Measurements from ENCODE around the gene SSBP4.

SSBP4 gene

DNA sequence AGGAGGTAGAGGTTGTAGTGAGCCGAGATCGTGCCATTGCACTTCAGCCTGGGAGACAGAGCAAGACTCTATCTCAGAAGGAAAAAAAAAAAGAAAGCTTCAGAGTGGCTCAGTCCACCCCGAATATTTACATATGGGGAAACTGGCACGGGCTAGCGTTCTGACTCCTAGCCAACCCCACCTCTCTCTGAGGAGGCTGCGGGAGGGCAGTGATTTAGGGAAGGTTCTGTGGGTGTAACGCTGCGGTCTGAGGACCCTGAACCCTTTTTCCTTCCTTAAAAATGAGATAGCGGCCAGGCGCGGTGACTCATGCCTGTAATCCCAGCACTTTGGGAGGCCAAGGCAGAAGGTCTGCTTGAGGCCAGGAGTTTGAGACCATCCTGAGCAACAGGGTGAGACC, 26.8 kb upstream of the SSBP4 start:
- TF ChIP-seq, protein P1, sequence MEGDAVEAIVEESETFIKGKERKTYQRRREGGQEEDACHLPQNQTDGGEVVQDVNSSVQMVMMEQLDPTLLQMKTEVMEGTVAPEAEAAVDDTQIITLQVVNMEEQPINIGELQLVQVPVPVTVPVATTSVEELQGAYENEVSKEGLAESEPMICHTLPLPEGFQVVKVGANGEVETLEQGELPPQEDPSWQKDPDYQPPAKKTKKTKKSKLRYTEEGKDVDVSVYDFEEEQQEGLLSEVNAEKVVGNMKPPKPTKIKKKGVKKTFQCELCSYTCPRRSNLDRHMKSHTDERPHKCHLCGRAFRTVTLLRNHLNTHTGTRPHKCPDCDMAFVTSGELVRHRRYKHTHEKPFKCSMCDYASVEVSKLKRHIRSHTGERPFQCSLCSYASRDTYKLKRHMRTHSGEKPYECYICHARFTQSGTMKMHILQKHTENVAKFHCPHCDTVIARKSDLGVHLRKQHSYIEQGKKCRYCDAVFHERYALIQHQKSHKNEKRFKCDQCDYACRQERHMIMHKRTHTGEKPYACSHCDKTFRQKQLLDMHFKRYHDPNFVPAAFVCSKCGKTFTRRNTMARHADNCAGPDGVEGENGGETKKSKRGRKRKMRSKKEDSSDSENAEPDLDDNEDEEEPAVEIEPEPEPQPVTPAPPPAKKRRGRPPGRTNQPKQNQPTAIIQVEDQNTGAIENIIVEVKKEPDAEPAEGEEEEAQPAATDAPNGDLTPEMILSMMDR (IDR thresholded peaks at IDR 0.05; ENCODE audit: borderline replicate concordance, extremely low read depth, low read length, poor library complexity, severe bottlenecking): no peak
- no peak for TF ChIP-seq EZH2 (IDR thresholded peaks at IDR 0.05; ENCODE audit: borderline replicate concordance, low read depth, low read length, severe bottlenecking)
- no peak overlapping the region for H3K4me3 ChIP-seq (ENCODE audit: low read depth in 1 of 2, low read length in 2 of 2)
- no peak overlapping the region for H3K9ac ChIP-seq (ENCODE audit: low read depth, low read length)
- no peak overlapping the region for H3K27ac ChIP-seq (ENCODE audit: low read length)
- H3K9me3 ChIP-seq (ENCODE audit: insufficient read depth, low read length, severe bottlenecking): no peaks in the 10 kb centered on the region
- DNase-seq (no peak), ATAC-seq (ENCODE audit: insufficient read depth, low read depth) (no peak)
- peaks cover 11% of the 10 kb centered on the region for H3K27me3 ChIP-seq (ENCODE audit: insufficient read depth, low read length, poor library complexity)
- H3K79me2 ChIP-seq (ENCODE audit: insufficient read depth, low read length): no peaks in the 10 kb centered on the region
- no peak overlapping the region for H2AFZ ChIP-seq (ENCODE audit: low read depth, low read length)
- H4K20me1 ChIP-seq (ENCODE audit: insufficient read depth, low read length): no peaks in the 10 kb centered on the region
- no peaks in the 10 kb centered on the region for H3K36me3 ChIP-seq (ENCODE audit: insufficient read depth, low read length)
- H3K4me1 ChIP-seq (ENCODE audit: insufficient read depth, low read length): peaks cover 15% of the 10 kb centered on the region
- no peak overlapping the region for H3K4me2 ChIP-seq (ENCODE audit: insufficient read depth, low read length)

DNA sequence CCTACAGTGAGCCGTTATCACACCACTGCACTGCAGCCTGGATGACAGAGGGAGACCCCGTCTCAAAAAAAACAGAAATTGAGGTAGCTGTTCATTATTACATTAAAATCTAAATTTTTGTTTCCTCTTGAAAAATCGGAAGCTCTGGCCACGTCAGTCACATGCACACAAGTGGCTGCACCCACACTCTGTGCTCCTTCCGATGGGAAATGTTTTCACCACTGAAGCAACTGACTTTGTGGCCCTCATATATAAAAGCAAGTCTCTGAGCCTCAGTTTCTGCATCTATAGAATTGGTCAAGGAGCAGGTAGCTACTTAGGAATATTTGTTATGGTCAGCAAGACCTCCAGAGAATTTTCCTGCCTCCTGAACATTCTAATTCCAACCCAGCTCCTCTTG, 26.3 kb upstream of the SSBP4 start:
- H2AFZ ChIP-seq (ENCODE audit: low read depth, low read length): no peak overlapping the region

DNA sequence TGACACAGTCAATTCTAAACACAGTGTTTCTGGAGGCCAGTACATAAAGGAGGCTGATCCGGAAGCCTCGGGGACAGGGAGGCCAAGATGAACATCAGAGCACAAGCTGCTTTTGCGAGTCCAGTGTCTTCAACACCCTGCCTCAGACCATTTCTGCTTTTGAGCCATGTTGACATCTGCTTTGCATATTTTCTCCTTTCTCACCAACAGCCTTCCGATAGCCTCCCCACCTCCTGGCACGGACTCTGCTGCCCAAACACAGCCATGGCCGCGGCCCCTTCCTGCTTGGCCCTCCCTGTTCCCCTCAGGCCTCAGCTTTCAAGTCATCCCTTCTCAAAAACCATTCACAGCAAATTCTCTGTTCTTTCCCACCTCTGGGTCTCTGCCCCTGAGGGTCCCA, 25.4 kb upstream of the SSBP4 start:
- no peaks in the 10 kb centered on the region for H4K20me1 ChIP-seq (ENCODE audit: insufficient read depth, low read length)
- H2AFZ ChIP-seq (ENCODE audit: low read depth, low read length): no peak overlapping the region
- ATAC-seq (ENCODE audit: insufficient read depth, low read depth): no peak
- no peak for DNase-seq
- H3K27ac ChIP-seq (ENCODE audit: low read length): no peak overlapping the region
- no peak overlapping the region for H3K9ac ChIP-seq (ENCODE audit: low read depth, low read length)
- no peaks in the 10 kb centered on the region for H3K79me2 ChIP-seq (ENCODE audit: insufficient read depth, low read length)
- no peak overlapping the region for H3K4me2 ChIP-seq (ENCODE audit: insufficient read depth, low read length)
- H3K27me3 ChIP-seq (ENCODE audit: insufficient read depth, low read length, poor library complexity): peaks cover 2% of the 10 kb centered on the region
- no peak overlapping the region for H3K4me3 ChIP-seq (ENCODE audit: low read depth in 1 of 2, low read length in 2 of 2)
- no peaks in the 10 kb centered on the region for H3K9me3 ChIP-seq (ENCODE audit: insufficient read depth, low read length, severe bottlenecking)
- H3K36me3 ChIP-seq (ENCODE audit: insufficient read depth, low read length): no peaks in the 10 kb centered on the region
- peaks cover 5% of the 10 kb centered on the region for H3K4me1 ChIP-seq (ENCODE audit: insufficient read depth, low read length)
- TF ChIP-seq, protein P1 (IDR thresholded peaks at IDR 0.05; ENCODE audit: borderline replicate concordance, extremely low read depth, low read length, poor library complexity, severe bottlenecking): no peak
- no peak for TF ChIP-seq EZH2 (IDR thresholded peaks at IDR 0.05; ENCODE audit: borderline replicate concordance, low read depth, low read length, severe bottlenecking)

More for the DNA sequence above, 26.3 kb upstream of the SSBP4 start:
- Histone ChIP-seq H3K27ac (ENCODE audit: low read length) (no peak overlapping the region), H3K4me3 (ENCODE audit: low read depth in 1 of 2, low read length in 2 of 2) (no peak overlapping the region), H3K9me3 (ENCODE audit: insufficient read depth, low read length, severe bottlenecking) (no peaks in the 10 kb centered on the region), H3K4me1 (ENCODE audit: insufficient read depth, low read length) (peaks cover 14% of the 10 kb centered on the region), H3K4me2 (ENCODE audit: insufficient read depth, low read length) (no peak overlapping the region), H3K9ac (ENCODE audit: low read depth, low read length) (no peak overlapping the region), H3K79me2 (ENCODE audit: insufficient read depth, low read length) (no peaks in the 10 kb centered on the region), H4K20me1 (ENCODE audit: insufficient read depth, low read length) (no peaks in the 10 kb centered on the region), H3K27me3 (ENCODE audit: insufficient read depth, low read length, poor library complexity) (peaks cover 9% of the 10 kb centered on the region), H3K36me3 (ENCODE audit: insufficient read depth, low read length) (no peaks in the 10 kb centered on the region)
- DNase-seq (no peak), ATAC-seq (ENCODE audit: insufficient read depth, low read depth) (no peak)
- TF ChIP-seq, protein P1 (IDR thresholded peaks at IDR 0.05; ENCODE audit: borderline replicate concordance, extremely low read depth, low read length, poor library complexity, severe bottlenecking): no peak
- no peak for TF ChIP-seq EZH2 (IDR thresholded peaks at IDR 0.05; ENCODE audit: borderline replicate concordance, low read depth, low read length, severe bottlenecking)
